ENCODE data around the gene TCP11. TPM values are rescaled to one million over a fixed set of nuclear protein-coding genes. Genes with fewer than 3 reads are reported as not detected.

Gene TCP11
- total and polyA plus RNA-seq, 2 of the 13 experiments (the other 11 are each of a cell fraction or from before 2014, with no cell fraction given) = 0.04 TPM; not detected in 1

- TF ChIP-seq TBX2 (CRISPR knock-in tag; IDR thresholded peaks at IDR 0.05; ENCODE audit: borderline replicate concordance) (no peak), RNF2 (conservative IDR thresholded peaks at IDR 0.05; ENCODE audit: low read depth) (no peak), SRF (IDR thresholded peaks at IDR 0.05; ENCODE audit: low read depth, low read length) (no peak), ZXDC (CRISPR knock-in tag; IDR thresholded peaks at IDR 0.05) (no peak), ZNF160 (CRISPR knock-in tag; IDR thresholded peaks at IDR 0.05) (no peak), XBP1 (CRISPR knock-in tag; IDR thresholded peaks at IDR 0.05) (no peak), ZNF546 (CRISPR knock-in tag; conservative IDR thresholded peaks at IDR 0.05) (no peak), IKZF1 (IDR thresholded peaks at IDR 0.05) (no peak), CERS6 (CRISPR knock-in tag; IDR thresholded peaks at IDR 0.05) (no peak), ZFP91 (CRISPR knock-in tag; IDR thresholded peaks at IDR 0.05; ENCODE audit: borderline replicate concordance) (no peak), IRF2 (CRISPR knock-in tag; IDR thresholded peaks at IDR 0.05) (0 out of 2 replicates have a peak, but pooled peaks have one; percentile 59), TFDP2 (CRISPR knock-in tag; IDR thresholded peaks at IDR 0.05) (no peak), CHD4 (IDR thresholded peaks at IDR 0.05; ENCODE audit: borderline replicate concordance, low read length) (no peak), SRSF1 (optimal IDR thresholded peaks at IDR 0.05; ENCODE audit: low read depth, low read length) (no peak)
- TF ChIP-seq, protein P1, sequence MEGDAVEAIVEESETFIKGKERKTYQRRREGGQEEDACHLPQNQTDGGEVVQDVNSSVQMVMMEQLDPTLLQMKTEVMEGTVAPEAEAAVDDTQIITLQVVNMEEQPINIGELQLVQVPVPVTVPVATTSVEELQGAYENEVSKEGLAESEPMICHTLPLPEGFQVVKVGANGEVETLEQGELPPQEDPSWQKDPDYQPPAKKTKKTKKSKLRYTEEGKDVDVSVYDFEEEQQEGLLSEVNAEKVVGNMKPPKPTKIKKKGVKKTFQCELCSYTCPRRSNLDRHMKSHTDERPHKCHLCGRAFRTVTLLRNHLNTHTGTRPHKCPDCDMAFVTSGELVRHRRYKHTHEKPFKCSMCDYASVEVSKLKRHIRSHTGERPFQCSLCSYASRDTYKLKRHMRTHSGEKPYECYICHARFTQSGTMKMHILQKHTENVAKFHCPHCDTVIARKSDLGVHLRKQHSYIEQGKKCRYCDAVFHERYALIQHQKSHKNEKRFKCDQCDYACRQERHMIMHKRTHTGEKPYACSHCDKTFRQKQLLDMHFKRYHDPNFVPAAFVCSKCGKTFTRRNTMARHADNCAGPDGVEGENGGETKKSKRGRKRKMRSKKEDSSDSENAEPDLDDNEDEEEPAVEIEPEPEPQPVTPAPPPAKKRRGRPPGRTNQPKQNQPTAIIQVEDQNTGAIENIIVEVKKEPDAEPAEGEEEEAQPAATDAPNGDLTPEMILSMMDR (CRISPR knock-in tag; IDR thresholded peaks at IDR 0.05) = peak; percentile 93
- TF ChIP-seq, protein P2, sequence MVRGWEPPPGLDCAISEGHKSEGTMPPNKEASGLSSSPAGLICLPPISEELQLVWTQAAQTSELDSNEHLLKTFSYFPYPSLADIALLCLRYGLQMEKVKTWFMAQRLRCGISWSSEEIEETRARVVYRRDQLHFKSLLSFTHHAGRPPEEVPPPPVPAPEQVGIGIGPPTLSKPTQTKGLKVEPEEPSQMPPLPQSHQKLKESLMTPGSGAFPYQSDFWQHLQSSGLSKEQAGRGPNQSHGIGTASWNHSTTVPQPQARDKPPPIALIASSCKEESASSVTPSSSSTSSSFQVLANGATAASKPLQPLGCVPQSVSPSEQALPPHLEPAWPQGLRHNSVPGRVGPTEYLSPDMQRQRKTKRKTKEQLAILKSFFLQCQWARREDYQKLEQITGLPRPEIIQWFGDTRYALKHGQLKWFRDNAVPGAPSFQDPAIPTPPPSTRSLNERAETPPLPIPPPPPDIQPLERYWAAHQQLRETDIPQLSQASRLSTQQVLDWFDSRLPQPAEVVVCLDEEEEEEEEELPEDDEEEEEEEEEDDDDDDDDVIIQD (CRISPR knock-in tag; IDR thresholded peaks at IDR 0.05; ENCODE audit: low read depth) = 0 out of 2 replicates have a peak, but pooled peaks have one; percentile 39
- TF ChIP-seq, protein P3, sequence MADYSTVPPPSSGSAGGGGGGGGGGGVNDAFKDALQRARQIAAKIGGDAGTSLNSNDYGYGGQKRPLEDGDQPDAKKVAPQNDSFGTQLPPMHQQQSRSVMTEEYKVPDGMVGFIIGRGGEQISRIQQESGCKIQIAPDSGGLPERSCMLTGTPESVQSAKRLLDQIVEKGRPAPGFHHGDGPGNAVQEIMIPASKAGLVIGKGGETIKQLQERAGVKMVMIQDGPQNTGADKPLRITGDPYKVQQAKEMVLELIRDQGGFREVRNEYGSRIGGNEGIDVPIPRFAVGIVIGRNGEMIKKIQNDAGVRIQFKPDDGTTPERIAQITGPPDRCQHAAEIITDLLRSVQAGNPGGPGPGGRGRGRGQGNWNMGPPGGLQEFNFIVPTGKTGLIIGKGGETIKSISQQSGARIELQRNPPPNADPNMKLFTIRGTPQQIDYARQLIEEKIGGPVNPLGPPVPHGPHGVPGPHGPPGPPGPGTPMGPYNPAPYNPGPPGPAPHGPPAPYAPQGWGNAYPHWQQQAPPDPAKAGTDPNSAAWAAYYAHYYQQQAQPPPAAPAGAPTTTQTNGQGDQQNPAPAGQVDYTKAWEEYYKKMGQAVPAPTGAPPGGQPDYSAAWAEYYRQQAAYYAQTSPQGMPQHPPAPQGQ (CRISPR knock-in tag; IDR thresholded peaks at IDR 0.05; ENCODE audit: borderline replicate concordance) = no peak
These were observed 5.3 kb upstream of the TCP11 start (continued) for GRCh38 chr6:35146453-35146852.

Data from HepG2 (cell line).